Activated CD4-positive, CD25-positive, alpha-beta regulatory T cell (primary cell): Measurements from ENCODE around the gene ABCC3.
"Not testable (repeated sequence)": the region's sequence is repeated elsewhere in the genome, so short reads cannot be mapped to it uniquely, and the experiment has no call there.

ENCODE experiments used
- DNase-seq, 4 experiments: peaks; one replicate each; lab custom pipeline; 2025; lab: John Stamatoyannopoulos, UW

ABCC3 gene

DNA sequence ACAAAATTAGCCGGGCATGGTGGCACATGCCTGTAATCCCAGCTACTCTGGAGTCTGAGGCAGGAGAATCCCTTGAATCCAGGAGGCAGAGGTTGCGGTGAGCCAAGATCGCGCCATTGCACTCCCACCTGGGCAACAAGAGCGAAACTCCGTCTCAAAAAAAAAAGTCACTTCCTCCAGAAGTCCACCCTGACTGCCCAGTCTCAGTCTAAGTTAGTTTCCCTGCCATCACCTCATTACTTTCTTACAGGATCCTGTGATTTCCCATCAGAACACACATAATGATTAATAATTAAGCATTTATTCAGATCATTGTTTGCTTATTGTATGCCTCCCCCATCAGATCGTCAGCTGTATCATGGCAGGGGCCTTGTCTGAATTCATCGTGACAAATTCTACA is 31.6 kb downstream of the ABCC3 start:
- DNase-seq = no peak

DNA sequence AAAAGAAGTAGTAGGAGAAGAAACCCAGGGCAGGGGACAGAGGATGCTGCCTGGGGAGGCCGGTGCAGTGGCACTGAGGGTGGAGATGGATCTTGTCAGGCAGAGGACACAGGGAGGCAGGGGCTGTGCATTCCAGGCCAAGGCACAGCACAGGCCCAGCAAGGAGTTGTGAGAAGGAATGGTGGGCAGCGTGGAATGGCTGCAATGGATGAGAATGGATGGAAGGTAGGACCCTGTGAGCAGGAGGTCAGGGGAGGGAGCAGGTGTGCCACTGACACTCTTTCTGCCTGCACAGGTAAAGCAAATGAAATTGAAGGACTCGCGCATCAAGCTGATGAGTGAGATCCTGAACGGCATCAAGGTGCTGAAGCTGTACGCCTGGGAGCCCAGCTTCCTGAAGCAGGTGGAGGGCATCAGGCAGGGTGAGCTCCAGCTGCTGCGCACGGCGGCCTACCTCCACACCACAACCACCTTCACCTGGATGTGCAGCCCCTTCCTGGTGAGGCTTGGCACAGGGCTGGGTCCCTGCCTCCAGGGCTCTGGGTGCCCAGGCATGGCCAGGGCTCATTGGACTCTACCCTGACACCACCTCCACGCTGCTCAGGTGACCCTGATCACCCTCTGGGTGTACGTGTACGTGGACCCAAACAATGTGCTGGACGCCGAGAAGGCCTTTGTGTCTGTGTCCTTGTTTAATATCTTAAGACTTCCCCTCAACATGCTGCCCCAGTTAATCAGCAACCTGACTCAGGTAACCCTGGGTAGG is 32.8 kb downstream of the ABCC3 start:
- no peak for DNase-seq

- no peak for DNase-seq
These were observed 33.5 kb downstream of the ABCC3 start for GRCh38 chr17:50668025-50668837.

DNA sequence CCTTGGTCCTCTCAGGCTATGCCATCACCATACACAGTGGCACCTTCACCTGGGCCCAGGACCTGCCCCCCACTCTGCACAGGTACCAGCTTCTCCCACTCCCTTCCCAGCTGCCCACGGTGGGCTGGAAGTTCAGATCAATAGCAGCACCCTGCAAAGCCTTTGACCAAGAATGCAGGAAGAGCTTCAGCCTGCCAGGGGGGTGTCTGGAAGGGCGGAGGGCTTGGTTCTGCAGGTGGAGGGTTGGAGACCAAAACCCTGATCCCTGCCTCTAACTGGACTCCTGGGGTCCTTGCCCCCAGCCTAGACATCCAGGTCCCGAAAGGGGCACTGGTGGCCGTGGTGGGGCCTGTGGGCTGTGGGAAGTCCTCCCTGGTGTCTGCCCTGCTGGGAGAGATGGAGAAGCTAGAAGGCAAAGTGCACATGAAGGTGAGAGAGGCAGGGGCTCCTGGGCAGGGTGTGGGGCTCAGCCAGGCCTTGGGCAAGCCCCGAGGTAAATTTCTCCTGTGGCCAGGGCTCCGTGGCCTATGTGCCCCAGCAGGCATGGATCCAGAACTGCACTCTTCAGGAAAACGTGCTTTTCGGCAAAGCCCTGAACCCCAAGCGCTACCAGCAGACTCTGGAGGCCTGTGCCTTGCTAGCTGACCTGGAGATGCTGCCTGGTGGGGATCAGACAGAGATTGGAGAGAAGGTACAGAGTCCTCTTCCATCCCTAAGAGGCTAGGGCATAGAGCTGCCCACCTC is 34.3 kb downstream of the ABCC3 start:
- no peak for DNase-seq

DNA sequence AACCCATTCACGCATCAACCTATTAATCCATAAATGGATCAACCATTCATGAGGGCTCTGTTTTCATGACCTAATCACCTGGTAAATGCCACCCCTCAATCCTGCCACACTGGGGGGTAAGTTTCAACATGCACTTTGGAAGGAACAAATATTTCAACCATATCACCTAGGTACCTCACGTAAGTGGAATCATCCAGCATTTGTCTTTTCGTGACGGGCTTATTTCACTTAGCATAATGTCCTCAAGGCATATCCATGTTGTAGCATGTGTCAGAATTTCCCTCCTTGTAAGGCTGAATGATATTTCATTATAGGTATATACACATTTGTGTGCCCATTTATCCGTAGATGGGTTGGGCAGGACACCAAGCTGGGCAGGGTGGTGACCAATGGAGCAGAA is 37.4 kb downstream of the ABCC3 start:
- DNase-seq = no peak

DNA sequence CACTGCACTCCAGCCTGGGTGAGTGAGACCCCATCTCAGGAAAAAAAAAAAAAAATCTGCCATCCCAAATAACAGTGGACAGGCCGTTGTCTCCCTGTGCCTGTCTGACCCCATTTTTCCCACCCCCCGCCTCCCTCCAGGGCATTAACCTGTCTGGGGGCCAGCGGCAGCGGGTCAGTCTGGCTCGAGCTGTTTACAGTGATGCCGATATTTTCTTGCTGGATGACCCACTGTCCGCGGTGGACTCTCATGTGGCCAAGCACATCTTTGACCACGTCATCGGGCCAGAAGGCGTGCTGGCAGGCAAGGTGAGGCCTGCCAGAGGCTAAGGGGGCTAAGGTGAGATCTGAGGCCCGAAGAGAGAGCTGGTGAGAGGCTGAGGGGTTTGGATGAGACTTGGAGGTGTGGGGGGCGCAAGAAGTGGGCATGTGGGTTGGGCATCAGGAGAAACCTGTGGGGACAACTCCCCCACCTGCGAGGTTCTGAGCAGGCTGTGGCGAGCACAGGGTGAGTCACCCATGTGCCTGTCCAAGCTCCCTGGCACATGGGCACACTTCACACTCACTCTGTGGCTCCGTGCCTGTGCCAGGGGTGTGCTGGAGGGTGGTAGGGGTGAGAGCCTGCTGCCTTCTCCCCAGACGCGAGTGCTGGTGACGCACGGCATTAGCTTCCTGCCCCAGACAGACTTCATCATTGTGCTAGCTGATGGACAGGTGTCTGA is 38.3 kb downstream of the ABCC3 start:
- DNase-seq = no peak

DNA sequence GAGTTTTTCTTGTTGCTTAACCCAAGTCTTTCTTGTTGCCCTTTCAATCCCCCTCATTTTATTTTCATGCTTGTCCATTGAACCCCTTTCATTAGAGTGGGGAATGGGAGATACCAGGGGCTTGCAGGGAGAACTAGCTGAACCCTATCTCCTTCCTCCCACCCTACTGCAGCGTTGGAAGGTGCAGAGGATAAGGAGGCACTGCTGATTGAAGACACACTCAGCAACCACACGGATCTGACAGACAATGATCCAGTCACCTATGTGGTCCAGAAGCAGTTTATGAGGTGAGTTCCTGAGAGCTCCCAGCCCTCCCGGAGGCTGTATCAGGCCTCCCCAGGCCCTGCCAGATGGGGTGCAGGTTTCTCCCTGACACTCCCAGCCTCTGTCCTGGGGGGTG is 40.5 kb downstream of the ABCC3 start:
- no peak for DNase-seq

- no peak for DNase-seq
These were observed 40.9 kb downstream of the ABCC3 start for GRCh38 chr17:50675627-50676026.

DNA sequence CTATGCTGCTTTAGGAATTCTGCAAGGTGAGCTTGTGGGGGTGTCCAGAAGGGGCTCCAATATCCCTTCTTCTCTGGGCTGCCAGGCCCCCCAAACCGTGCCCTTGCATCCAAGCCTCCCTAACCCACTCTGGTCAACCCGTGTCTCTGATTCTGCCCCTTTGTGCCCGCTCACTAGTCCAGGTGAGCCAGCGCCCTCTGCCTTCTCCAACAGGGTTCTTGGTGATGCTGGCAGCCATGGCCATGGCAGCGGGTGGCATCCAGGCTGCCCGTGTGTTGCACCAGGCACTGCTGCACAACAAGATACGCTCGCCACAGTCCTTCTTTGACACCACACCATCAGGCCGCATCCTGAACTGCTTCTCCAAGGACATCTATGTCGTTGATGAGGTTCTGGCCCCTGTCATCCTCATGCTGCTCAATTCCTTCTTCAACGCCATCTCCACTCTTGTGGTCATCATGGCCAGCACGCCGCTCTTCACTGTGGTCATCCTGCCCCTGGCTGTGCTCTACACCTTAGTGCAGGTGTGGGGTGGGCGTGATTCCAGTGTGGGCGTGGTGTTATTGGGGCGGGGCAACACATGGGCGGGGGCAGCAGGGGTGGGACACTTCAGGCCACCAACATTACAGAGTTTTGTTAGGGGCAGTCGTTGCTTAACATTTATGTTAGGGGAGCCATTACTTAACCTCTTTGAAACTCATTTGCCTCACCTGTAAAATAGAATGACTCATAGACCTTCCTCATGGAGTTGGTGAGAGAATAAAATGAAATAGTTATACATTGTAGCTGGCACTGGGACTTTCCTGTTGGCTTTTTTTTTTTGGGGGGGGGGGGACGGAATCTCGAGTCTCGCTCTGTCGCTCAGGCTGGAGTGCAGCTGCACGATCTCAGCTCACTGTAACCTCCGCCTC is 41.6 kb downstream of the ABCC3 start:
- no peak for DNase-seq

GRCh38 chr17:50677851-50678375 is 43.2 kb downstream of the ABCC3 start:
- no peak for DNase-seq

- DNase-seq = no peak
These were observed 44.4 kb downstream of the ABCC3 start for GRCh38 chr17:50679008-50679544.

GRCh38 chr17:50680126-50680525 is 45.4 kb downstream of the ABCC3 start:
- no peak for DNase-seq

GRCh38 chr17:50680543-50681262 is 46.0 kb downstream of the ABCC3 start:
- not testable (repeated sequence) for DNase-seq

DNA sequence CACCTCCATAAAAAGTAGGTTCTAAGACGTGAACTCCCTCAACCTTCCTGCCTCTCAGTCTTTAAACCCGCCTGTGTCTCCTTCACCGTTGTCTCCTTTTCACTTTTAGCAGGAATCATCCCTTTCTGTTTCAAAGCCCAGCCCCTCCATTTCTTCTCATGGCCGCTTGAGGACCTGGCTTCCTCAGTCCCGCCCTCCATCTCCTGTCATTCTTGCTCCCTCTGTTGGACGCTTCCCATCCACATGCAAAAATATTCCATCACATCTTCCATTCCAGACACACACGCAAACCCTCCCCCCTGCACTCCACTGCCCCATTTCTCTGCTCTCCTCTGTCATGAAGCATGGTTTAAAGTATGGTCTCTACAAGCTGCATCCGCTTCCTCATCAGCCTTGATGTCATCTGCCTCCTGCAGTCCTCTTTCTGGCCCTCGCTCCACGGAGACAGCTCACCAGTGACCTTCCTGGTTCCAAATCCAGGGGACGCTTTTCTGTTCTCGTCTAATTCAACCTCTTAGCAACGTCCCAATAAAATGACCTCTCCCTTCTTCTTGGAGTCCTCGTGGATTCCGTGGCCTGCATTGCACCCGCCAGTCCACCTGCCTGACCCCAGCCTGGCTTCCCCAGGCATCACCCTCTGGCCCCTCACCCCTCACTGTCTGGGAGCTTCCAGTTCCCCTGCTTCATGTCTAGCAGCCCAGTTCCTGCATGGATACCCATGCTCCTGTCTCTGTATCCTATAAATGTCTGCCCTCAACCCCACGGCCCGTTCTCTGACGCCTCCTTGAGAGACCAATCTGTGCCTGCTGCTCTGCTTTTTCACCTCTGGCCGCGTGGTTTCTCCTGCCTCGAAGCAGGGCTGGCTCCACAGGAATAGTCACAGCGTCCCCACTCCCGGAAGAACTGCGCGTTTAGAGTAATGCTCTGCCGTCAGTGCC is 46.9 kb downstream of the ABCC3 start:
- DNase-seq = no peak

GRCh38 chr17:50682441-50682840 is 47.8 kb downstream of the ABCC3 start:
- no peak for DNase-seq

GRCh38 chr17:50682938-50683337 is 48.3 kb downstream of the ABCC3 start:
- DNase-seq = no peak

DNA sequence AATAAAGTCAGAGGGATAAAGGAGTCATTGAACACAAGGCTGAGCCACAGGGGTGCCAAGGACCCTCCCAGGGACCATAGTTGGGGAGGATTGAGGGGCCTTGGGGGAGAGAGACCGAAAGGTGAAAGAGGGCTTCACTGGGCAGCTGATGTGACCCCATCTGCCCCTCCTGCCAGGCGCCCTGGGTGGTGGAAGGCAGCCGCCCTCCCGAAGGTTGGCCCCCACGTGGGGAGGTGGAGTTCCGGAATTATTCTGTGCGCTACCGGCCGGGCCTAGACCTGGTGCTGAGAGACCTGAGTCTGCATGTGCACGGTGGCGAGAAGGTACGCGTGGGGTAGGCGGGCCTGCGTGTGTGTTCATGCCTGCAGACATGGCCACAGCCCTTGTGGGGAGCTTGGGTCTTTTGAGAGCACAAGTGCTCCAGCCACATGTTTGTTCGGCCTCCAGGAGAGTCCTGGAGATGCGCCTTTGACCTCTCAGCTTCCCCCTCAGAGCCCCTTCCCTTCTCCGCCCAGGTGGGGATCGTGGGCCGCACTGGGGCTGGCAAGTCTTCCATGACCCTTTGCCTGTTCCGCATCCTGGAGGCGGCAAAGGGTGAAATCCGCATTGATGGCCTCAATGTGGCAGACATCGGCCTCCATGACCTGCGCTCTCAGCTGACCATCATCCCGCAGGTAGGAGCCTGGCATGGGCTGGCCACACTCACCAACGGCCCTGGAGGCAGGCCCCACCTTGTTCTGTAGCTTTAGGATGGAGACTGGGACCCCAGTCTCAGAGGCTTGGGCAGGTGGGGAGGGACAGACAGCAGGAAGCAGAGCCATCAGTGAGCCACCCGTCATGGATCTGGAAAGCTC is 49.0 kb downstream of the ABCC3 start:
- no peak for DNase-seq

- no peak for DNase-seq
These were observed 49.6 kb downstream of the ABCC3 start for GRCh38 chr17:50684288-50684611.
